Neuronal stem cell (in vitro differentiated cells): ENCODE measurements around the gene C1orf141.

Experiments used
- DNase-seq: peaks from one replicate; pipeline ENCODE4 v3.0.0-alpha.2; 2013; ENCODE audit warnings: low spot score
- H2AFZ ChIP-seq: one replicate; pipeline ENCODE4 v1.6.1; 2013; ENCODE audit warnings: mild to moderate bottlenecking, low read length, inconsistent platforms
- H2AK5ac ChIP-seq: 2 replicates; pipeline ENCODE4 v1.6.1; 2013; ENCODE audit warnings: low read depth, mild to moderate bottlenecking, inconsistent platforms, low read length, moderate library complexity, mixed read lengths
- H2BK120ac ChIP-seq: 2 replicates; pipeline ENCODE4 v1.6.1; 2013; ENCODE audit warnings: low read depth, mild to moderate bottlenecking, inconsistent platforms, low read length, moderate library complexity, mixed read lengths
- H2BK12ac ChIP-seq: one replicate; pipeline ENCODE4 v1.6.1; 2013; ENCODE audit warnings: low read length, inconsistent platforms
- H2BK15ac ChIP-seq: 2 replicates; pipeline ENCODE4 v1.6.1; 2013; ENCODE audit warnings: mild to moderate bottlenecking, low read length, inconsistent platforms, mixed read lengths
- H2BK5ac ChIP-seq: one replicate; pipeline ENCODE4 v1.6.1; 2013; ENCODE audit warnings: inconsistent platforms, mild to moderate bottlenecking, low read length, moderate library complexity
- H3K14ac ChIP-seq: one replicate; pipeline ENCODE4 v1.6.1; 2013; ENCODE audit warnings: low read length, inconsistent platforms
- H3K18ac ChIP-seq: 2 replicates; pipeline ENCODE4 v1.6.1; 2013; ENCODE audit warnings: low read length, inconsistent platforms
- H3K23ac ChIP-seq: 2 replicates; pipeline ENCODE4 v1.6.1; 2013; ENCODE audit warnings: low read depth, mild to moderate bottlenecking, mixed read lengths, low read length, inconsistent platforms; ENCODE audit not compliant: poor library complexity
- H3K27ac ChIP-seq: replicated peaks from 3 replicates; pipeline ENCODE4 v1.5.1; 2013; ENCODE audit warnings: low read length, inconsistent platforms
- H3K27me3 ChIP-seq, 3 experiments: 2 replicates each; pipeline ENCODE4 v1.6.1; 2013; ENCODE audit warnings: low read length in 3 of 3, mild to moderate bottlenecking in 2 of 3, inconsistent platforms in 1 of 3, low read depth in 1 of 3, mixed read lengths in 1 of 3, moderate library complexity in 1 of 3; ENCODE audit not compliant: control insufficient read depth in 3 of 3, insufficient read depth in 3 of 3
- H3K36me3 ChIP-seq, 2 donors: replicated peaks in 1 of 2; 2 replicates each; pipeline ENCODE4 v1.6.1; 2013; ENCODE audit warnings: low read length in 2 of 2; ENCODE audit not compliant: control insufficient read depth in 2 of 2, insufficient read depth in 2 of 2
- H3K4ac ChIP-seq: 2 replicates; pipeline ENCODE4 v1.6.1; 2013; ENCODE audit warnings: inconsistent platforms, mild to moderate bottlenecking, low read length, moderate library complexity
- H3K4me1 ChIP-seq, 2 donors: 1 replicate in 1 of 2; 2 replicates in 1 of 2; pipeline ENCODE4 v1.6.1; 2013; ENCODE audit warnings: low read length in 2 of 2, low read depth in 1 of 2; ENCODE audit not compliant: control insufficient read depth in 2 of 2, insufficient read depth in 1 of 2
- H3K4me2 ChIP-seq: one replicate; pipeline ENCODE4 v1.6.1; 2013; ENCODE audit warnings: mild to moderate bottlenecking, low read length, inconsistent platforms; ENCODE audit not compliant: insufficient read depth, poor library complexity, severe bottlenecking
- H3K4me3 ChIP-seq, 2 donors: 2 replicates each; pipeline ENCODE4 v1.5.1; 2013; ENCODE audit warnings: low read length in 2 of 2, mild to moderate bottlenecking in 2 of 2, inconsistent platforms in 1 of 2, moderate library complexity in 1 of 2
- H3K79me1 ChIP-seq: one replicate; pipeline ENCODE4 v1.6.1; 2013; ENCODE audit warnings: low read depth, mild to moderate bottlenecking, inconsistent platforms, low read length, moderate library complexity
- H3K9ac ChIP-seq: one replicate; pipeline ENCODE4 v1.6.1; 2013; ENCODE audit warnings: mild to moderate bottlenecking, low read depth, low read length, inconsistent platforms; ENCODE audit not compliant: poor library complexity
- H3K9me3 ChIP-seq, 2 donors: replicated peaks in 1 of 2; 2 replicates each; pipeline versions ENCODE3 to v1.6.1; 2013; ENCODE audit warnings: low read length in 2 of 2, mild to moderate bottlenecking in 2 of 2, inconsistent platforms in 1 of 2, low read depth in 1 of 2, mixed read lengths in 1 of 2, moderate library complexity in 1 of 2; ENCODE audit not compliant: control insufficient read depth in 2 of 2, insufficient read depth in 1 of 2
- H4K8ac ChIP-seq: one replicate; pipeline ENCODE4 v1.6.1; 2013; ENCODE audit warnings: low read depth, mild to moderate bottlenecking, inconsistent platforms, low read length, moderate library complexity
- H4K91ac ChIP-seq: one replicate; pipeline ENCODE4 v1.6.1; 2013; ENCODE audit warnings: low read length, low read depth, mild to moderate bottlenecking, inconsistent platforms; ENCODE audit not compliant: poor library complexity
- WGBS, 2 donors: extraction: QIAGEN DNeasy Blood & Tissue Kit; methylation state at CpG; one replicate each; pipeline ENCODE4 v1.1.7; 2013; ENCODE audit warnings: missing lambda C conversion rate in 2 of 2, mixed read lengths in 1 of 2; ENCODE audit not compliant: insufficient read length in 2 of 2, insufficient replicate concordance in 1 of 2; ENCODE audit errors: extremely low coverage in 2 of 2; 5-methylcytosine and 5-hydroxymethylcytosine counted together

C1orf141 gene

DNA sequence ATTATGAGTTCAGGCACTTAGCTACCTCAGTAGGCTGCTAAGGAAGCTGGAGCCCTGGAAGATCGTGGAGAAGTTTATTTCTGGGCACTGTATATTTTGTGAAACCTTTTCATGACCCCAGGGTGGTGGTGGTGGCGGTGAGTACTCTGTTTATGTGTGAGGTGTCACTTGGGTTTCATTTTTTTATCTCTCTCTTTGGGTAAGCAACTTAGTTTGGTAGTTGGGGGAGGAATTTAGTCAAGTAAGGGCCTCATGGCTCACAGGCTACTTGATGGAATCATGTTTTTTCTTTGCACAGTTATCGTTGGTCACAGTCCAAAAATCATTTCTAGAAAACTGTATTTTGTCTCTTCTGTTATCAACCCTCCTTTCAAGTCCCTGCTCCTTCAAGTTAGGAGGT lies 33.9 kb downstream of the C1orf141 start:
- WGBS, 2 donors: no CpG with 5 or more reads among the region's 3 CpGs
- H2BK120ac ChIP-seq: no peak overlapping the region

GRCh38 chr1:67097305-67097704 lies 37.5 kb downstream of the C1orf141 start:
- Histone ChIP-seq H3K4me1 (peaks cover 2 to 9% of the 10 kb centered on the region in 2 donors), H3K4me2 (no peak overlapping the region), H2BK12ac (no peak overlapping the region), H3K79me1 (no peaks in the 10 kb centered on the region), H3K9me3 (no peaks in the 10 kb centered on the region), H2BK5ac (no peak overlapping the region), H3K9ac (no peak overlapping the region), H3K18ac (no peak overlapping the region), H3K4ac (no peak overlapping the region), H3K23ac (no peak overlapping the region), H2AFZ (no peak overlapping the region), H4K91ac (no peak overlapping the region), H2AK5ac (no peak overlapping the region), H3K36me3 (no peaks in the 10 kb centered on the region), H3K4me3 (no peak overlapping the region), H2BK120ac (no peak overlapping the region), H3K27me3 (no peaks in the 10 kb centered on the region), H3K27ac (peak overlapping the region; percentile 17), H3K14ac (no peak overlapping the region), H2BK15ac (no peak overlapping the region), H4K8ac (no peak overlapping the region)
- DNase-seq: peak; percentile 17

More for the DNA sequence above, 33.9 kb downstream of the C1orf141 start:
- no peak overlapping the region for H3K4ac ChIP-seq
- H2AFZ ChIP-seq: peak overlapping the region; percentile 51
- no peak overlapping the region for H3K4me2 ChIP-seq
- no peak overlapping the region for H3K4me3 ChIP-seq
- H3K4me1 ChIP-seq: peaks cover 2 to 9% of the 10 kb centered on the region in 2 donors
- H4K91ac ChIP-seq: no peak overlapping the region
- H2BK15ac ChIP-seq: no peak overlapping the region
- no peak for DNase-seq
- no peaks in the 10 kb centered on the region for H3K27me3 ChIP-seq
- no peak overlapping the region for H4K8ac ChIP-seq
- H3K23ac ChIP-seq: no peak overlapping the region
- H2BK12ac ChIP-seq: no peak overlapping the region
- H2AK5ac ChIP-seq: no peak overlapping the region
- no peak overlapping the region for H3K14ac ChIP-seq
- no peaks in the 10 kb centered on the region for H3K79me1 ChIP-seq
- H3K36me3 ChIP-seq: no peaks in the 10 kb centered on the region
- H2BK5ac ChIP-seq: no peak overlapping the region
- no peaks in the 10 kb centered on the region for H3K9me3 ChIP-seq
- no peak overlapping the region for H3K9ac ChIP-seq
- no peak overlapping the region for H3K27ac ChIP-seq
- no peak overlapping the region for H3K18ac ChIP-seq

- Histone ChIP-seq H4K8ac (no peak overlapping the region), H3K4ac (no peak overlapping the region), H2BK5ac (no peak overlapping the region), H3K79me1 (no peaks in the 10 kb centered on the region), H3K18ac (no peak overlapping the region), H2AK5ac (no peak overlapping the region), H3K9ac (no peak overlapping the region), H3K9me3 (peaks cover 0 to 5% of the 10 kb centered on the region in 2 donors), H2BK15ac (no peak overlapping the region), H3K4me1 (peaks cover 2 to 9% of the 10 kb centered on the region in 2 donors), H3K4me3 (no peak overlapping the region), H3K27me3 (no peaks in the 10 kb centered on the region), H3K27ac (no peak overlapping the region), H4K91ac (no peak overlapping the region), H3K36me3 (no peaks in the 10 kb centered on the region), H3K14ac (no peak overlapping the region), H2AFZ (no peak overlapping the region), H2BK12ac (no peak overlapping the region), H3K23ac (no peak overlapping the region), H3K4me2 (no peak overlapping the region), H2BK120ac (no peak overlapping the region)
- WGBS, 2 donors: no CpG with 5 or more reads among the region's 2 CpGs
- no peak for DNase-seq
Measured at GRCh38 chr1:67094191-67094590, 40.6 kb downstream of the C1orf141 start.

- no peaks in the 10 kb centered on the region for H3K27me3 ChIP-seq
Measured at GRCh38 chr1:67089685-67090208, 45.0 kb downstream of the C1orf141 start.

More at GRCh38 chr1:67089685-67090208, 45.0 kb downstream of the C1orf141 start:
- H3K18ac ChIP-seq: no peak overlapping the region
- no peak for DNase-seq
- no peak overlapping the region for H3K14ac ChIP-seq
- no peak overlapping the region for H2BK5ac ChIP-seq
- no peak overlapping the region for H3K9ac ChIP-seq
- H3K23ac ChIP-seq: no peak overlapping the region
- H4K8ac ChIP-seq: no peak overlapping the region
- no peaks in the 10 kb centered on the region for H3K4me1 ChIP-seq
- no peak overlapping the region for H4K91ac ChIP-seq
- H2AFZ ChIP-seq: no peak overlapping the region
- no peak overlapping the region for H3K4me3 ChIP-seq
- WGBS, 2 donors: no CpG with 5 or more reads among the region's 1 CpG
- H2BK12ac ChIP-seq: no peak overlapping the region
- H2BK15ac ChIP-seq: no peak overlapping the region
- no peak overlapping the region for H2AK5ac ChIP-seq
- H3K4ac ChIP-seq: no peak overlapping the region
- no peaks in the 10 kb centered on the region for H3K79me1 ChIP-seq
- H3K9me3 ChIP-seq: peaks cover 0 to 7% of the 10 kb centered on the region in 2 donors
- H3K36me3 ChIP-seq: no peaks in the 10 kb centered on the region
- H3K4me2 ChIP-seq: no peak overlapping the region
- no peak overlapping the region for H3K27ac ChIP-seq
- H2BK120ac ChIP-seq: no peak overlapping the region
